Measurements from ENCODE around the gene ZSCAN18.
A peak's percentile ranks its signal among the peaks of the same experiment; 100 is the strongest.

The ZSCAN18 gene

GRCh38 chr19:58085348-58085875 lies 12.6 kb downstream of the ZSCAN18 start:
- no peak for DNase-seq

- no peak for DNase-seq
These were observed 13.3 kb downstream of the ZSCAN18 start for GRCh38 chr19:58084596-58085347.

- DNase-seq: no peak
These were observed 15.0 kb downstream of the ZSCAN18 start for GRCh38 chr19:58083021-58083420.

GRCh38 chr19:58079792-58080191 lies 18.2 kb downstream of the ZSCAN18 start:
- DNase-seq: no peak

GRCh38 chr19:58067240-58067912 lies 30.7 kb downstream of the ZSCAN18 start:
- no peak for DNase-seq

GRCh38 chr19:58063712-58064111 lies 34.3 kb downstream of the ZSCAN18 start:
- DNase-seq: no peak

- DNase-seq: no peak
These were observed 37.8 kb downstream of the ZSCAN18 start for GRCh38 chr19:58060231-58060630.

GRCh38 chr19:58059671-58060078 lies 38.4 kb downstream of the ZSCAN18 start:
- no peak for DNase-seq

GRCh38 chr19:58059003-58059670 lies 38.9 kb downstream of the ZSCAN18 start, which contains the start of gene ZNF135:
TSS of gene ZNF135 (plus strand) at chr19:58059282. CDS start at chr19:58060003, 721 bp downstream.
- peak; percentile 31 for DNase-seq

- no peak for DNase-seq
These were observed 39.6 kb downstream of the ZSCAN18 start for GRCh38 chr19:58058467-58058866.

GRCh38 chr19:58056861-58057260 lies 41.2 kb downstream of the ZSCAN18 start:
- DNase-seq: no peak

- DNase-seq: no peak
These were observed 41.8 kb downstream of the ZSCAN18 start for GRCh38 chr19:58056261-58056660.

GRCh38 chr19:58054901-58055874 lies 42.8 kb downstream of the ZSCAN18 start:
- DNase-seq: no peak

GRCh38 chr19:58053480-58054156 lies 44.4 kb downstream of the ZSCAN18 start:
- no peak for DNase-seq

GRCh38 chr19:58052256-58052655 lies 45.8 kb downstream of the ZSCAN18 start:
- no peak for DNase-seq

GRCh38 chr19:58047672-58048071 lies 50.4 kb downstream of the ZSCAN18 start:
- DNase-seq: no peak

GRCh38 chr19:58046856-58047255 lies 51.2 kb downstream of the ZSCAN18 start:
- no peak for DNase-seq

- DNase-seq: no peak
These were observed 52.5 kb downstream of the ZSCAN18 start for GRCh38 chr19:58045411-58046050.

GRCh38 chr19:58044886-58045285 lies 53.1 kb downstream of the ZSCAN18 start:
- no peak for DNase-seq

GRCh38 chr19:58044391-58044790 lies 53.6 kb downstream of the ZSCAN18 start:
- DNase-seq: no peak
